Measurements from ENCODE around the gene TBC1D2B. TPM values are rescaled to one million over a fixed set of nuclear protein-coding genes. Genes with fewer than 3 reads are reported as not detected.

The TBC1D2B gene
- total and polyA plus RNA-seq, 2 donors (not counting 3 experiments of a cell fraction or from before 2014, with no cell fraction given) = 30.8 to 46.1 TPM

GRCh38 chr15:78006567-78007205 lies 70.8 kb downstream of the TBC1D2B start:
- Histone ChIP-seq H3K9me1 (replicated peaks; ENCODE audit: control insufficient read depth, extremely low read depth, insufficient read depth, low read length) (no peaks in the 10 kb centered on the region), H2AFZ (ENCODE audit: low read depth, low read length) (no peak overlapping the region), H3K4me3 (replicated peaks in 1 of 3; ENCODE audit: insufficient read depth in 1 of 3, low read depth in 1 of 3, low read length in 3 of 3) (no peak overlapping the region), H3K36me3 (ENCODE audit: control insufficient read depth in 2 of 2, extremely low read depth in 1 of 2, insufficient read depth in 2 of 2, low read length in 2 of 2) (peaks cover 6 to 30% of the 10 kb centered on the region in 2 experiments), H3K9me3 (replicated peaks; ENCODE audit: control insufficient read depth, insufficient read depth, low read length) (no peaks in the 10 kb centered on the region), H3K9ac (replicated peaks; ENCODE audit: extremely low read depth, insufficient read depth, low read length) (no peak overlapping the region), H3K4me2 (ENCODE audit: insufficient read depth, low read length) (no peak overlapping the region), H3K4me1 (ENCODE audit: control insufficient read depth, extremely low read depth, insufficient read depth, low read length) (no peaks in the 10 kb centered on the region), H3K79me2 (ENCODE audit: control insufficient read depth, insufficient read depth, low read length) (no peaks in the 10 kb centered on the region), H4K20me1 (replicated peaks; ENCODE audit: control insufficient read depth, extremely low read depth, insufficient read depth, low read length) (no peaks in the 10 kb centered on the region), H3K27ac (ENCODE audit: insufficient read depth, low read depth, low read length) (no peak overlapping the region), H3K27me3 (ENCODE audit: control insufficient read depth in 2 of 2, insufficient read depth in 2 of 2, low read length in 2 of 2) (no peaks in the 10 kb centered on the region)
- no peak for TF ChIP-seq GATA2 (IDR thresholded peaks at IDR 0.05; ENCODE audit: insufficient read depth, insufficient read length, low read depth, low read length)
- TF ChIP-seq POLR2A (IDR thresholded peaks at IDR 0.05; ENCODE audit: low read depth, low read length) = no peak
- TF ChIP-seq MYC (IDR thresholded peaks at IDR 0.05; ENCODE audit: low read depth, low read length) = no peak
- no peak for TF ChIP-seq EZH2 (IDR thresholded peaks at IDR 0.05; ENCODE audit: borderline replicate concordance, low read depth, low read length, severe bottlenecking)
- no peak for TF ChIP-seq MAX (IDR thresholded peaks at IDR 0.05; ENCODE audit: insufficient read depth, insufficient read length)
- TF ChIP-seq, protein P1, sequence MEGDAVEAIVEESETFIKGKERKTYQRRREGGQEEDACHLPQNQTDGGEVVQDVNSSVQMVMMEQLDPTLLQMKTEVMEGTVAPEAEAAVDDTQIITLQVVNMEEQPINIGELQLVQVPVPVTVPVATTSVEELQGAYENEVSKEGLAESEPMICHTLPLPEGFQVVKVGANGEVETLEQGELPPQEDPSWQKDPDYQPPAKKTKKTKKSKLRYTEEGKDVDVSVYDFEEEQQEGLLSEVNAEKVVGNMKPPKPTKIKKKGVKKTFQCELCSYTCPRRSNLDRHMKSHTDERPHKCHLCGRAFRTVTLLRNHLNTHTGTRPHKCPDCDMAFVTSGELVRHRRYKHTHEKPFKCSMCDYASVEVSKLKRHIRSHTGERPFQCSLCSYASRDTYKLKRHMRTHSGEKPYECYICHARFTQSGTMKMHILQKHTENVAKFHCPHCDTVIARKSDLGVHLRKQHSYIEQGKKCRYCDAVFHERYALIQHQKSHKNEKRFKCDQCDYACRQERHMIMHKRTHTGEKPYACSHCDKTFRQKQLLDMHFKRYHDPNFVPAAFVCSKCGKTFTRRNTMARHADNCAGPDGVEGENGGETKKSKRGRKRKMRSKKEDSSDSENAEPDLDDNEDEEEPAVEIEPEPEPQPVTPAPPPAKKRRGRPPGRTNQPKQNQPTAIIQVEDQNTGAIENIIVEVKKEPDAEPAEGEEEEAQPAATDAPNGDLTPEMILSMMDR (IDR thresholded peaks at IDR 0.05; ENCODE audit: extremely low read depth in 1 of 2, insufficient read depth in 1 of 2, low read depth in 1 of 2, low read length in 2 of 2) = no peak
- TF ChIP-seq JUN (IDR thresholded peaks at IDR 0.05; ENCODE audit: borderline replicate concordance, insufficient read depth, insufficient read length, low read depth) = no peak
- TF ChIP-seq FOS (IDR thresholded peaks at IDR 0.05; ENCODE audit: borderline replicate concordance, insufficient read depth, low read length) = no peak
- ChIA-PET CTCF (interaction anchor here (1.2 to 4.3 kb wide), 4 partner anchors 10 to 102 kb away, joined by 3 to 65 read pairs (median 5); no protein-coding TSS in a partner anchor), POLR2A (no interaction called here)
- intact Hi-C loops (cut with micrococcal nuclease) (no loop called here), dilution Hi-C loops (cut with MboI; ENCODE audit: extremely low pct_ligation_motif_present, low sequenced_read_pairs) (no loop called here)
- no TSS peak for BruUV-seq (replicated peaks)
- DNase-seq (ENCODE audit: low read depth, low spot score) = no peak
- peak; percentile 8 for FAIRE-seq

All from endothelial cell of umbilical vein (primary cell).